Trophoblast cell (in vitro differentiated cells and primary cell): Measurements from ENCODE around the gene IQCN.

Source experiments
- DNase-seq, 2 donors: peaks; one replicate each; pipeline ENCODE4 v3.0.0-alpha.2; 2016
- H2AFZ ChIP-seq: 2 replicates; pipeline ENCODE4 v1.6.1; 2013; ENCODE audit warnings: low read length, moderate library complexity, mild to moderate bottlenecking; ENCODE audit not compliant: insufficient read depth, poor library complexity
- H2AK5ac ChIP-seq: 2 replicates; pipeline ENCODE4 v1.6.1; 2013; ENCODE audit warnings: mild to moderate bottlenecking, low read length
- H2BK120ac ChIP-seq: 2 replicates; pipeline ENCODE4 v1.6.1; 2013; ENCODE audit warnings: low read length, mild to moderate bottlenecking, moderate library complexity; ENCODE audit not compliant: insufficient read depth, poor library complexity
- H2BK12ac ChIP-seq: 2 replicates; pipeline ENCODE4 v1.6.1; 2013; ENCODE audit warnings: mild to moderate bottlenecking, low read length, moderate library complexity
- H2BK5ac ChIP-seq: 2 replicates; pipeline ENCODE4 v1.6.1; 2013; ENCODE audit warnings: low read length, low read depth, moderate library complexity, mild to moderate bottlenecking; ENCODE audit not compliant: poor library complexity
- H3K14ac ChIP-seq: 2 replicates; pipeline ENCODE4 v1.6.1; 2013; ENCODE audit warnings: mild to moderate bottlenecking, low read length
- H3K18ac ChIP-seq: 2 replicates; pipeline ENCODE4 v1.6.1; 2013; ENCODE audit warnings: mild to moderate bottlenecking, low read length
- H3K23ac ChIP-seq: 2 replicates; pipeline ENCODE4 v1.6.1; 2013; ENCODE audit warnings: low read length
- H3K27ac ChIP-seq: 2 replicates; pipeline ENCODE4 v1.5.1; 2013; ENCODE audit warnings: low read depth, mild to moderate bottlenecking, inconsistent platforms, low read length, moderate library complexity
- H3K27me3 ChIP-seq: 2 replicates; pipeline ENCODE4 v1.6.1; 2013; ENCODE audit warnings: inconsistent platforms, mild to moderate bottlenecking, low read length, moderate library complexity; ENCODE audit not compliant: insufficient read depth
- H3K36me3 ChIP-seq, 2 experiments: 1 replicate in 1 of 2; 2 replicates in 1 of 2; pipeline ENCODE4 v1.6.1; 2013; ENCODE audit warnings: low read length in 2 of 2, mild to moderate bottlenecking in 2 of 2, moderate library complexity in 1 of 2; ENCODE audit not compliant: insufficient read depth in 2 of 2, control insufficient read depth in 1 of 2
- H3K4ac ChIP-seq: 2 replicates; pipeline ENCODE4 v1.6.1; 2013; ENCODE audit warnings: low read depth, mild to moderate bottlenecking, low read length, moderate library complexity
- H3K4me1 ChIP-seq, 2 experiments: 1 replicate in 1 of 2; 2 replicates in 1 of 2; pipeline ENCODE4 v1.6.1; 2013; ENCODE audit warnings: low read length in 2 of 2, mild to moderate bottlenecking in 2 of 2, moderate library complexity in 1 of 2; ENCODE audit not compliant: insufficient read depth in 2 of 2, control insufficient read depth in 1 of 2
- H3K4me2 ChIP-seq: 2 replicates; pipeline ENCODE4 v1.6.1; 2013; ENCODE audit warnings: inconsistent platforms, mild to moderate bottlenecking, low read length, moderate library complexity
- H3K4me3 ChIP-seq: 2 replicates; pipeline ENCODE4 v1.5.1; 2013; ENCODE audit warnings: mild to moderate bottlenecking, low read depth, low read length, inconsistent platforms
- H3K79me1 ChIP-seq: one replicate; pipeline ENCODE4 v1.6.1; 2013; ENCODE audit warnings: low read length
- H3K79me2 ChIP-seq: 2 replicates; pipeline ENCODE4 v1.6.1; 2013; ENCODE audit warnings: low read length, mild to moderate bottlenecking; ENCODE audit not compliant: control insufficient read depth, insufficient read depth, poor library complexity
- H3K9ac ChIP-seq: 2 replicates; pipeline ENCODE4 v1.6.1; 2013; ENCODE audit warnings: mild to moderate bottlenecking, low read length
- H3K9me3 ChIP-seq: 2 replicates; pipeline ENCODE4 v1.6.1; 2013; ENCODE audit warnings: low read depth, mild to moderate bottlenecking, control low read depth, inconsistent platforms, low read length; ENCODE audit not compliant: insufficient read depth
- H4K12ac ChIP-seq: 2 replicates; pipeline ENCODE4 v1.6.1; 2013; ENCODE audit warnings: low read depth, mild to moderate bottlenecking, low read length, moderate library complexity
- H4K8ac ChIP-seq: 2 replicates; pipeline ENCODE4 v1.6.1; 2013; ENCODE audit warnings: low read depth, mild to moderate bottlenecking, low read length, moderate library complexity
- H4K91ac ChIP-seq: one replicate; pipeline ENCODE4 v1.6.1; 2013; ENCODE audit warnings: low read depth, mild to moderate bottlenecking, low read length, moderate library complexity
- WGBS: extraction: QIAGEN DNeasy Blood & Tissue Kit; methylation state at CpG from one replicate; pipeline ENCODE4 v1.1.7; 2013; ENCODE audit warnings: missing lambda C conversion rate; ENCODE audit not compliant: insufficient read length, insufficient coverage; ENCODE audit errors: extremely low coverage; 5-methylcytosine and 5-hydroxymethylcytosine counted together

The IQCN gene

GRCh38 chr19:18312092-18312534 lies 37.9 kb upstream of the IQCN start:
- H2AK5ac ChIP-seq = no peak overlapping the region
- H3K27me3 ChIP-seq = no peaks in the 10 kb centered on the region
- no peak overlapping the region for H2AFZ ChIP-seq
- no peak overlapping the region for H3K23ac ChIP-seq
- H3K18ac ChIP-seq = peak overlapping the region; percentile 34
- no peaks in the 10 kb centered on the region for H3K79me1 ChIP-seq
- no peak overlapping the region for H3K14ac ChIP-seq
- H2BK12ac ChIP-seq = no peak overlapping the region
- H3K27ac ChIP-seq = no peak overlapping the region
- no peak overlapping the region for H2BK5ac ChIP-seq
- H3K4me3 ChIP-seq = no peak overlapping the region
- no peak overlapping the region for H4K8ac ChIP-seq
- H4K91ac ChIP-seq = no peak overlapping the region
- H3K36me3 ChIP-seq = peaks cover 71% of the 10 kb centered on the region in 2 experiments
- peaks cover 0 to 4% of the 10 kb centered on the region in 2 experiments for H3K4me1 ChIP-seq
- no peak overlapping the region for H3K4me2 ChIP-seq
- H3K9ac ChIP-seq = no peak overlapping the region
- H3K79me2 ChIP-seq = no peaks in the 10 kb centered on the region
- peak overlapping the region; percentile 55 for H4K12ac ChIP-seq
- H2BK120ac ChIP-seq = no peak overlapping the region
- H3K9me3 ChIP-seq = no peaks in the 10 kb centered on the region
- WGBS = no CpG with 5 or more reads among the region's 11 CpGs
- no peak overlapping the region for H3K4ac ChIP-seq
- DNase-seq = no peak

GRCh38 chr19:18311502-18312091 lies 37.3 kb upstream of the IQCN start:
- Histone ChIP-seq H3K36me3 (peaks cover 75 to 76% of the 10 kb centered on the region in 2 experiments), H3K4me2 (no peak overlapping the region), H3K23ac (no peak overlapping the region), H3K4me1 (peaks cover 0 to under 1% of the 10 kb centered on the region in 2 experiments), H4K8ac (no peak overlapping the region), H2BK5ac (no peak overlapping the region), H3K18ac (peak overlapping the region; percentile 34), H4K12ac (peak overlapping the region; percentile 55), H3K79me2 (no peaks in the 10 kb centered on the region), H2AK5ac (no peak overlapping the region), H3K14ac (no peak overlapping the region), H2BK120ac (no peak overlapping the region), H3K4me3 (no peak overlapping the region), H3K79me1 (no peaks in the 10 kb centered on the region), H3K9ac (no peak overlapping the region), H3K4ac (no peak overlapping the region), H3K9me3 (no peaks in the 10 kb centered on the region), H3K27me3 (no peaks in the 10 kb centered on the region), H2AFZ (no peak overlapping the region), H4K91ac (no peak overlapping the region), H3K27ac (no peak overlapping the region), H2BK12ac (no peak overlapping the region)
- WGBS = no CpG with 5 or more reads among the region's 22 CpGs
- no peak for DNase-seq

DNA sequence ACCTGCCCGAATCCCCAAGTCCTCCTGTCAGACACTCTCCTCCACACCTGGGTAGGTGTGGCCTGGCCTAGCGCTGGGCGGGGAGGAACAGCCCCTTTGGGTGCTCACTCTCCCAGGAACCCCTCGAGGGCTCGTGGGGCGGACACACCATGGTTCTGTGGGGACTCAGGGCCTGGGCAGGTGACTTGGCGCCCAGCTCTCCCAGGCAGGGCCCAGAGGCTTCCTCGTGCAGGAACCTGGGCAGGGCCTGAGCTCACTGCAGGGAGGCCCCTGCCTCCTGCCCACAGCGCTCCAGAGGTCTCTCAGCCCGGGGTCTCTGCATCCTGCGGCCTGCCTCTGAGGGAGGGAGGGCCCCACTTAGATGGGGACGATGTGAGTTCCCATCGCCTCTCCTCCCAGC lies 36.7 kb upstream of the IQCN start:
- Histone ChIP-seq H2AFZ (no peak overlapping the region), H3K36me3 (peaks cover 81 to 83% of the 10 kb centered on the region in 2 experiments), H2BK12ac (no peak overlapping the region), H3K23ac (no peak overlapping the region), H3K4me3 (no peak overlapping the region), H4K91ac (no peak overlapping the region), H3K79me1 (no peaks in the 10 kb centered on the region), H4K12ac (no peak overlapping the region), H3K9me3 (no peaks in the 10 kb centered on the region), H3K4me1 (no peaks in the 10 kb centered on the region), H3K79me2 (no peaks in the 10 kb centered on the region), H3K4me2 (no peak overlapping the region), H3K27me3 (no peaks in the 10 kb centered on the region), H4K8ac (no peak overlapping the region), H3K9ac (no peak overlapping the region), H3K27ac (no peak overlapping the region), H3K14ac (no peak overlapping the region), H2BK5ac (no peak overlapping the region), H3K4ac (no peak overlapping the region), H2AK5ac (no peak overlapping the region), H2BK120ac (no peak overlapping the region), H3K18ac (no peak overlapping the region)
- DNase-seq = no peak
- WGBS = no CpG with 5 or more reads among the region's 13 CpGs

DNA sequence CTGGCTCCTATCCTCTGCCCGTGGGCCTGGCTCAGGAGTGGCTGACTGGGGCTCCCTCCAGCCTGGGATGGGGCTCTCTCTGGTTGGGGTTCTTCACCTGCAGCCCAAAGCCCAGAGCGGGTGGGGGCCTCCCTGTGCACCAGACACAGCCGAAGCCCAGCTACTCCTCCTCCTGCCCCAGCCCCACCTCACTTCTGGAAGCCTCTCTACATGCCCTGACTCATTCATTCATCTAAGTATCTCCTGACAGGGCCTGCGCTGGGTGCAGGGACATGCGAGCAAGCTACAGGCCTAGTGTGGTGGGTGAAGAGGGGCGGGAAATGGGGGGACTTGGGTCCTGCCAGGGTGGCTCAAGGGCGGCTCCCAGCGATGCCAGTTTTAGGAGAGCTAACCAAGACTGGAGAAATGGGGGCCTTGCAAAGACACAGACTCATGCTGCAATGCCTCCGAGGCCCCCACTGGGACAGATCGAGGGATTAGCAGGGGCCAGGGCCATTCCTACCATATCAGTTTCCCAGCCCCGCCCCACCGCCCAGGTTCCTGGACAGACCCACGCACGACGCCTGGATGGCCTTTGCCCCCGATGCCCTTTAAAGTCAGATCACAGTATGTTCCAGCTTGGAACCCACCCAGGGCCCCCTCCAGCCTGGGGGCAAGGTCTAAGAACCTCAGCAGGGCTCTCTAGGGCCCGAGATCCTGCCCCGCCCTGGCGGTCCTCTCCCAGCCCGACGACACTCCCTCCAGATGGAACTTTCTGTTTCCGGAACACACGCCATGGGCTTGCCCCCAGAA lies 36.1 kb upstream of the IQCN start:
- WGBS = no CpG with 5 or more reads among the region's 23 CpGs
- Histone ChIP-seq H2BK5ac (no peak overlapping the region), H3K4ac (no peak overlapping the region)

More for the DNA sequence above, 36.1 kb upstream of the IQCN start:
- peaks cover 2% of the 10 kb centered on the region in 2 experiments for H3K4me1 ChIP-seq
- H2AFZ ChIP-seq = no peak overlapping the region
- no peak overlapping the region for H3K14ac ChIP-seq
- H2BK120ac ChIP-seq = no peak overlapping the region
- H3K79me2 ChIP-seq = no peaks in the 10 kb centered on the region
- no peak overlapping the region for H4K91ac ChIP-seq
- no peak overlapping the region for H3K4me2 ChIP-seq
- no peak overlapping the region for H2AK5ac ChIP-seq
- H3K79me1 ChIP-seq = peaks cover 2% of the 10 kb centered on the region
- no peak overlapping the region for H2BK12ac ChIP-seq
- H3K36me3 ChIP-seq = peaks cover 79 to 80% of the 10 kb centered on the region in 2 experiments
- no peak overlapping the region for H3K4me3 ChIP-seq
- no peaks in the 10 kb centered on the region for H3K27me3 ChIP-seq
- H3K18ac ChIP-seq = no peak overlapping the region
- H3K23ac ChIP-seq = no peak overlapping the region
- H3K27ac ChIP-seq = no peak overlapping the region
- no peaks in the 10 kb centered on the region for H3K9me3 ChIP-seq
- H4K12ac ChIP-seq = no peak overlapping the region
- no peak overlapping the region for H3K9ac ChIP-seq
- H4K8ac ChIP-seq = no peak overlapping the region
- no peak for DNase-seq
